ENCODE measurements around the gene EXOC7.

DNA sequence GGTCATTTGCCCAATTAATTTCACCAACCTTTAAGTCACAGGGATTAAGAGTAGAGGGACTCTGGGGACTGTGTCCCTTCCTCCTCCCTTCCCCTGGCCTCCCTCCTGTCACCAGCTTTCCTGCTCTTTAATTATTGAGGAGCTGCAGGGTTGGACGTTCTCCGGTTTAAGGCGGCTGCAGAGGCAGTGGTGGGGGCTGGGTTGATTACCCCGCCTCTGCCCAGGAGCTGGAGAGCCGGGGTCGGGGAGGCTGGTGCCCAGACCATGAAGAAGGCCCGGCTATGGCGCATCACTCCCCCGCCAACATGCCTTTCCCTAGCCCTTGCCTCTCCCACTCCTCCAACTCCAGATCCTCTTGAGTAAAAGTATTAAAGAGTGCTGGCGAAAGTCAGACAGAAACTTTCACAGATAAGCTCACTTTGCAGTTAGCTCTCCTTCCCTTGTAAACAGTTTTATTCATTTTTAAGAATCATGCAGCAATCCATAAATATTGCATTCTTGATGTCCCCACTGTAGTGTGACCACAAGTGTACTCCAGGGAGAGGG is 38.5 kb upstream of the EXOC7 start:
- TF ChIP-seq CTCF (optimal IDR thresholded peaks at IDR 0.05 in 1 of 3, IDR thresholded peaks at IDR 0.05 in 1 of 3, conservative IDR thresholded peaks at IDR 0.05 in 1 of 3; ENCODE audit: extremely low read depth in 1 of 3, insufficient read depth in 2 of 3, low read length in 3 of 3) (no peak), EZH2 (IDR thresholded peaks at IDR 0.05; ENCODE audit: low read length) (no peak)

All from keratinocyte (primary cell).